ENCODE data around the gene G3BP1.

GRCh38 chr5:151737431-151737830 is 34.3 kb upstream of the G3BP1 start:
- TF ChIP-seq POLR2AphosphoS5 (IDR thresholded peaks at IDR 0.05; ENCODE audit: low read depth, low read length) (no peak), CTCF (IDR thresholded peaks at IDR 0.05) (no peak), REST (IDR thresholded peaks at IDR 0.05; ENCODE audit: insufficient read depth in 1 of 2, low read depth in 2 of 2, low read length in 1 of 2) (no peak)

Measured in Panc1 (cell line).